ENCODE data around the gene CSTA.

GRCh38 chr3:122343654-122344053, 18.6 kb downstream of the CSTA start:
- TF ChIP-seq EZH2 (IDR thresholded peaks at IDR 0.05; ENCODE audit: low read length, unreplicated experiment) (no peak), CTCF (conservative IDR thresholded peaks at IDR 0.05; ENCODE audit: low read depth, low read length) (no peak)

Measured in PC-3 (cell line).